GM10248 (cell line): ENCODE results near the gene GFER.

Experiments used
- CTCF ChIA-PET: fragments of 300-600 bp; sonication (Branson Sonifier 250); formaldehyde crosslinking; extraction: SDS; loops from one replicate; lab custom pipeline; 2021; ENCODE audit warnings: antibody characterized with exemption; lab: Yijun Ruan, JAX
- POLR2A ChIA-PET: fragments of 350-650 bp; sonication (Branson Sonifier 250); formaldehyde crosslinking; extraction: SDS; loops from one replicate; lab custom pipeline; 2020; ENCODE audit warnings: antibody characterized with exemption; lab: Yijun Ruan, JAX
- DNase-seq: peaks from one replicate; pipeline ENCODE4 v3.0.0; 2012; ENCODE audit errors: extremely low spot score
- CTCF ChIP-seq: IDR thresholded peaks from 2 replicates; pipeline ENCODE4 v1.5.1; 2012; ENCODE audit warnings: mild to moderate bottlenecking, low read depth; ENCODE audit errors: extremely low read depth, missing control alignments, control extremely low read depth

Gene GFER

GRCh38 chr16:1984347-1985225, 593 bp downstream of the GFER start:
- TF ChIP-seq CTCF, result no peak
- ChIA-PET CTCF (interaction anchor here (0.8 to 5.5 kb wide), 4 partner anchors 19 to 167 kb away, joined by 3 to 30 read pairs (median 4); no protein-coding TSS in a partner anchor), POLR2A (interaction anchor here (0.6 to 2.6 kb wide), 2 partner anchors 19 to 171 kb away, joined by 4 to 9 read pairs; partner anchors contain the start of genes RPS2 and TRAF7)
- DNase-seq, result no peak

GRCh38 chr16:1985466-1986150, 1.6 kb downstream of the GFER start:
- CTCF ChIA-PET, result interaction anchor here (5.5 kb wide), 1 partner anchor 18 kb away, joined by 30 read pairs; no protein-coding TSS in a partner anchor
- POLR2A ChIA-PET, result interaction anchor here (1.2 to 2.6 kb wide), 2 partner anchors 20 to 25 kb away, joined by 4 to 9 read pairs; partner anchors contain the start of gene RPS2
- no peak for TF ChIP-seq CTCF
- DNase-seq, result no peak

- no peak for DNase-seq
- POLR2A ChIA-PET, result interaction anchor here (1.4 to 1.8 kb wide), 2 partner anchors 22 to 168 kb away, joined by 4 to 5 read pairs; partner anchors contain the start of genes RPS2 and TRAF7
- CTCF ChIA-PET, result interaction anchor here (5.5 kb wide), 1 partner anchor 17 kb away, joined by 30 read pairs; no protein-coding TSS in a partner anchor
- no peak for TF ChIP-seq CTCF
Observed at GRCh38 chr16:1987198-1987597, 3.2 kb downstream of the GFER start.

- no peak for DNase-seq
- CTCF ChIA-PET, result interaction anchor here (5.5 to 7.3 kb wide), 2 partner anchors 14 kb away, joined by 30 to 63 read pairs; no protein-coding TSS in a partner anchor
Observed at GRCh38 chr16:1989209-1990100, 5.5 kb downstream of the GFER start, which contains the start of gene SYNGR3. Gene SYNGR3 (plus strand): TSS chr16:1989970. CDS start chr16:1990103, 133 bp downstream.

GRCh38 chr16:1990101-1990350, 6.0 kb downstream of the GFER start:
- POLR2A ChIA-PET, result interaction anchor here (0.6 to 3.3 kb wide), 3 partner anchors 25 to 165 kb away, joined by 3 to 22 read pairs (median 9); partner anchors contain the start of genes RPS2 and TRAF7
- TF ChIP-seq CTCF, result no peak
- DNase-seq, result no peak
- CTCF ChIA-PET, result interaction anchor here (1.1 to 7.3 kb wide), 2 partner anchors 13 to 127 kb away, joined by 3 to 63 read pairs; no protein-coding TSS in a partner anchor

More at GRCh38 chr16:1989209-1990100, 5.5 kb downstream of the GFER start, which contains the start of gene SYNGR3:
- POLR2A ChIA-PET, result interaction anchor here (2.2 to 3.3 kb wide), 2 partner anchors 24 to 166 kb away, joined by 9 to 22 read pairs; partner anchors contain the start of genes RPS2 and TRAF7
- TF ChIP-seq CTCF, result no peak
